Measurements from ENCODE around the gene GMEB2. TPM values are rescaled to one million over a fixed set of nuclear protein-coding genes. Genes with fewer than 3 reads are reported as not detected.
"Not testable (repeated sequence)": the region's sequence is repeated elsewhere in the genome, so short reads cannot be mapped to it uniquely, and the experiment has no call there.

GMEB2 gene
- total RNA-seq, 1 donor from 2014 or later, result 13.2 TPM

GRCh38 chr20:63560333-63560805 is 66.5 kb downstream of the GMEB2 start:
- Histone ChIP-seq H3K36me3 (ENCODE audit: control insufficient read depth, insufficient read depth, low read length) (peaks cover 18% of the 10 kb centered on the region), H3K27me3 (ENCODE audit: control insufficient read depth, insufficient read depth, low read length) (no peaks in the 10 kb centered on the region), H3K4me3 (ENCODE audit: low read depth, low read length) (no peak overlapping the region)
- DNase-seq (ENCODE audit: low read depth) (no peak), FAIRE-seq (peak; percentile 91)
- TF ChIP-seq, protein P1, sequence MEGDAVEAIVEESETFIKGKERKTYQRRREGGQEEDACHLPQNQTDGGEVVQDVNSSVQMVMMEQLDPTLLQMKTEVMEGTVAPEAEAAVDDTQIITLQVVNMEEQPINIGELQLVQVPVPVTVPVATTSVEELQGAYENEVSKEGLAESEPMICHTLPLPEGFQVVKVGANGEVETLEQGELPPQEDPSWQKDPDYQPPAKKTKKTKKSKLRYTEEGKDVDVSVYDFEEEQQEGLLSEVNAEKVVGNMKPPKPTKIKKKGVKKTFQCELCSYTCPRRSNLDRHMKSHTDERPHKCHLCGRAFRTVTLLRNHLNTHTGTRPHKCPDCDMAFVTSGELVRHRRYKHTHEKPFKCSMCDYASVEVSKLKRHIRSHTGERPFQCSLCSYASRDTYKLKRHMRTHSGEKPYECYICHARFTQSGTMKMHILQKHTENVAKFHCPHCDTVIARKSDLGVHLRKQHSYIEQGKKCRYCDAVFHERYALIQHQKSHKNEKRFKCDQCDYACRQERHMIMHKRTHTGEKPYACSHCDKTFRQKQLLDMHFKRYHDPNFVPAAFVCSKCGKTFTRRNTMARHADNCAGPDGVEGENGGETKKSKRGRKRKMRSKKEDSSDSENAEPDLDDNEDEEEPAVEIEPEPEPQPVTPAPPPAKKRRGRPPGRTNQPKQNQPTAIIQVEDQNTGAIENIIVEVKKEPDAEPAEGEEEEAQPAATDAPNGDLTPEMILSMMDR (IDR thresholded peaks at IDR 0.05; ENCODE audit: insufficient read depth, low read length, severe bottlenecking), result no peak

DNA sequence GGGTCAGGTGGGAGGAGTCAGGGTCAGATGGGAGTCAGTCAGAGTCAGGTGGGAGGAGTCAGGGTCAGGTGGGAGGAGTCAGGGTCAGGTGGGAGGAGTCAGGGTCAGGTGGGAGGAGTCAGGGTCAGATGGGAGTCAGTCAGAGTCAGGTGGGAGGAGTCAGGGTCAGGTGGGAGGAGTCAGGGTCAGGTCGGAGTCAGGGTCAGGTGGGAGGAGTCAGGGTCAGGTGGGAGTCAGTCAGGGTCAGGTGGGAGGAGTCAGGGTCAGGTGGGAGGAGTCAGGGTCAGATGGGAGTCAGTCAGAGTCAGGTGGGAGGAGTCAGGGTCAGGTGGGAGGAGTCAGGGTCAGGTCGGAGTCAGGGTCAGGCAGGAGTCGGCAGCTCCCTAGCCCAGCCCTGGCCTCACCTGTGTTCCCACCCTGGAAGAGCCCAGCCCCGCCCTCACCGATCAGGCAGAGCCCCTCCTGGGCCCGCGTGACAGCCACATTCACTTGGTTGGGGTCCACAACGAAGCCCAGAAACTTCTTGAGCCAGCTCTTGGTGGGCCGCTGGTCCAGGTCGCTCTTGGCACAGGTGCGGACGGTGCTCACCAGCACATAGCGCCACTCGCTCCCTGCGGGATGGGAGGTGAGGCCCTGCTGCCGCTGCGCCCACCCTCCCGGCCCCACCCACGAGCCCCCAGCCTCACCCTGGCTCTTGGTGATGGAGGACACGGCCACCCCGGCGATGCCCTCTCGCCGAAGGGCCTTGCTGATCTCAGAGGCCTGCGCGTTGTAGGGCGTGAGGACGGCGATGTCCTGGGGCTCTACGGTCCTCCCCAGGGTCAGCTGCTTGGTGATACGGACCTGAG is 67.2 kb downstream of the GMEB2 start:
- not testable (repeated sequence) for H3K4me3 ChIP-seq (ENCODE audit: low read depth, low read length); DNase-seq (ENCODE audit: low read depth); H3K27me3 ChIP-seq (ENCODE audit: control insufficient read depth, insufficient read depth, low read length); FAIRE-seq
- peaks cover 18% of the 10 kb centered on the region for H3K36me3 ChIP-seq (ENCODE audit: control insufficient read depth, insufficient read depth, low read length)

DNA sequence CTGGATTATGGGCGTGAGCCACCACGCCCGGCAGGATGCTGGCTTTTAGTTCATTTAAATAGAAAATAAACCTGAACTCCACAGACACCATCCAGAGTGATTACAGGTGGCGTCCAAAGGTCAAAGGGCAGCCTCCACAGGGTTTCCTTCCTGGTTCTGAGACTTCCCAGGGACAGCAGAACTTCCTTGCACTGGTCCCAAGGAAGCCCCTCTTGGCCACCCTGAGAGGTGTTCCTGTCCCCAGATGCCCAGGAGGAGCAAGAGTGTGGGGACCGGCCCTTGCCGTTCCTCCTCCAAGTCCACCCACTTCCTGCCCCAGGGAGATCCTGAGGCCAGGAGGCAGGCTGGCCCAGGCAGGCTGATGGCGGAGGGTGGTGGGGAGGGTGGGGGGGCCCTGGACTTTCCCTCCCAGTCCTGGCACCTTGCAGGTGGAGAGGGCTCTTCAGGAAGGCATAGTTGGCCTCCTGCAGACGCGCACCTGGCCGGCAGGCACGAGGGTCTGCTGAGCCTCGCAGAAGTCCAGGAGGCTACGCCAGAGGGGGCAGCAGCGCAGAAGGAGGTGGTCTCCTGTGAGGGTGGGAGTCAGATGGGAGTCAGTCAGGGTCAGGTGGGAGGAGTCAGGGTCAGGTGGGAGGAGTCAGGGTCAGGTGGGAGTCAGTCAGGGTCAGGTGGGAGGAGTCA is 68.0 kb downstream of the GMEB2 start:
- Histone ChIP-seq H3K27me3 (ENCODE audit: control insufficient read depth, insufficient read depth, low read length) (no peaks in the 10 kb centered on the region), H3K4me3 (ENCODE audit: low read depth, low read length) (no peak overlapping the region), H3K36me3 (ENCODE audit: control insufficient read depth, insufficient read depth, low read length) (peaks cover 18% of the 10 kb centered on the region)
- FAIRE-seq (no peak), DNase-seq (ENCODE audit: low read depth) (no peak)
- TF ChIP-seq, protein P1 (IDR thresholded peaks at IDR 0.05; ENCODE audit: insufficient read depth, low read length, severe bottlenecking), result no peak

GRCh38 chr20:63557481-63557891 is 69.4 kb downstream of the GMEB2 start:
- H3K27me3 ChIP-seq (ENCODE audit: control insufficient read depth, insufficient read depth, low read length), result no peaks in the 10 kb centered on the region
- DNase-seq (ENCODE audit: low read depth) (no peak), FAIRE-seq (no peak)
- H3K36me3 ChIP-seq (ENCODE audit: control insufficient read depth, insufficient read depth, low read length), result peaks cover 16% of the 10 kb centered on the region
- TF ChIP-seq, protein P1 (IDR thresholded peaks at IDR 0.05; ENCODE audit: insufficient read depth, low read length, severe bottlenecking), result no peak
- no peak overlapping the region for H3K4me3 ChIP-seq (ENCODE audit: low read depth, low read length)

- H3K36me3 ChIP-seq (ENCODE audit: control insufficient read depth, insufficient read depth, low read length), result peaks cover 16% of the 10 kb centered on the region
- H3K4me3 ChIP-seq (ENCODE audit: low read depth, low read length), result no peak overlapping the region
- FAIRE-seq (peak; percentile 58), DNase-seq (ENCODE audit: low read depth) (no peak)
- H3K27me3 ChIP-seq (ENCODE audit: control insufficient read depth, insufficient read depth, low read length), result no peaks in the 10 kb centered on the region
- TF ChIP-seq, protein P1 (IDR thresholded peaks at IDR 0.05; ENCODE audit: insufficient read depth, low read length, severe bottlenecking), result no peak
Observed at GRCh38 chr20:63556873-63557478, 69.9 kb downstream of the GMEB2 start.

Measured in bronchial epithelial cell (primary cell).